ENCODE measurements around the gene CDKN1C. TPM values are rescaled to one million over a fixed set of nuclear protein-coding genes. Genes with fewer than 3 reads are reported as not detected.

The CDKN1C gene
- polyA plus RNA-seq, 1 donor from 2014 or later, result 36.7 TPM

GRCh38 chr11:2923446-2924375 is 38.1 kb upstream of the CDKN1C start:
- no peak overlapping the region for H3K27ac ChIP-seq (ENCODE audit: low read length)
- no peaks in the 10 kb centered on the region for H3K79me2 ChIP-seq (replicated peaks; ENCODE audit: insufficient read depth, low read length)
- no peak overlapping the region for H2AFZ ChIP-seq (ENCODE audit: low read depth, low read length)
- H3K4me3 ChIP-seq (ENCODE audit: low read length), result no peak overlapping the region
- no peaks in the 10 kb centered on the region for H3K9me3 ChIP-seq (ENCODE audit: low read length)
- TF ChIP-seq POLR2AphosphoS5 (IDR thresholded peaks at IDR 0.05), result no peak
- no peaks in the 10 kb centered on the region for H3F3A ChIP-seq (ENCODE audit: insufficient read depth, low read length, poor library complexity, severe bottlenecking)
- no peaks in the 10 kb centered on the region for H3K36me3 ChIP-seq (ENCODE audit: insufficient read depth, low read length)
- no peaks in the 10 kb centered on the region for H3K9me2 ChIP-seq (ENCODE audit: insufficient read depth, low read length)
- peaks cover 20% of the 10 kb centered on the region for H3K27me3 ChIP-seq (ENCODE audit: insufficient read depth, low read depth, low read length)
- no peak overlapping the region for H3K4me2 ChIP-seq (ENCODE audit: low read length)
- H4K20me1 ChIP-seq (ENCODE audit: insufficient read depth), result no peaks in the 10 kb centered on the region
- H3K9ac ChIP-seq (ENCODE audit: low read length), result no peak overlapping the region

GRCh38 chr11:2922655-2923054 is 37.1 kb upstream of the CDKN1C start:
- H3K9ac ChIP-seq (ENCODE audit: low read length), result no peak overlapping the region
- no peak overlapping the region for H3K4me2 ChIP-seq (ENCODE audit: low read length)
- TF ChIP-seq REST (IDR thresholded peaks at IDR 0.05; ENCODE audit: borderline replicate concordance) (no peak), POLR2AphosphoS5 (IDR thresholded peaks at IDR 0.05) (no peak), CTCF (IDR thresholded peaks at IDR 0.05; ENCODE audit: poor library complexity, severe bottlenecking) (no peak), TAF1 (IDR thresholded peaks at IDR 0.05; ENCODE audit: low read depth) (no peak), EP300 (conservative IDR thresholded peaks at IDR 0.05; ENCODE audit: poor library complexity, severe bottlenecking) (no peak), SMC3 (conservative IDR thresholded peaks at IDR 0.05; ENCODE audit: poor library complexity) (no peak), MXI1 (conservative IDR thresholded peaks at IDR 0.05; ENCODE audit: poor library complexity, severe bottlenecking) (no peak), EZH2 (IDR thresholded peaks at IDR 0.05; ENCODE audit: borderline replicate concordance, insufficient read depth, low read length, poor library complexity, severe bottlenecking) (no peak), RAD21 (conservative IDR thresholded peaks at IDR 0.05) (no peak)
- no peaks in the 10 kb centered on the region for H3K9me2 ChIP-seq (ENCODE audit: insufficient read depth, low read length)
- no peaks in the 10 kb centered on the region for H3F3A ChIP-seq (ENCODE audit: insufficient read depth, low read length, poor library complexity, severe bottlenecking)
- peaks cover 9% of the 10 kb centered on the region for H3K27me3 ChIP-seq (ENCODE audit: insufficient read depth, low read depth, low read length)
- no peaks in the 10 kb centered on the region for H3K36me3 ChIP-seq (ENCODE audit: insufficient read depth, low read length)
- no peaks in the 10 kb centered on the region for H3K9me3 ChIP-seq (ENCODE audit: low read length)
- no peak overlapping the region for H2AFZ ChIP-seq (ENCODE audit: low read depth, low read length)
- H3K79me2 ChIP-seq (replicated peaks; ENCODE audit: insufficient read depth, low read length), result no peaks in the 10 kb centered on the region
- H3K27ac ChIP-seq (ENCODE audit: low read length), result no peak overlapping the region
- H4K20me1 ChIP-seq (ENCODE audit: insufficient read depth), result no peaks in the 10 kb centered on the region
- H3K4me3 ChIP-seq (ENCODE audit: low read length), result no peak overlapping the region

Measured in neural cell (in vitro differentiated cells).